ENCODE data around the gene RNU6-1.

The RNU6-1 gene

DNA sequence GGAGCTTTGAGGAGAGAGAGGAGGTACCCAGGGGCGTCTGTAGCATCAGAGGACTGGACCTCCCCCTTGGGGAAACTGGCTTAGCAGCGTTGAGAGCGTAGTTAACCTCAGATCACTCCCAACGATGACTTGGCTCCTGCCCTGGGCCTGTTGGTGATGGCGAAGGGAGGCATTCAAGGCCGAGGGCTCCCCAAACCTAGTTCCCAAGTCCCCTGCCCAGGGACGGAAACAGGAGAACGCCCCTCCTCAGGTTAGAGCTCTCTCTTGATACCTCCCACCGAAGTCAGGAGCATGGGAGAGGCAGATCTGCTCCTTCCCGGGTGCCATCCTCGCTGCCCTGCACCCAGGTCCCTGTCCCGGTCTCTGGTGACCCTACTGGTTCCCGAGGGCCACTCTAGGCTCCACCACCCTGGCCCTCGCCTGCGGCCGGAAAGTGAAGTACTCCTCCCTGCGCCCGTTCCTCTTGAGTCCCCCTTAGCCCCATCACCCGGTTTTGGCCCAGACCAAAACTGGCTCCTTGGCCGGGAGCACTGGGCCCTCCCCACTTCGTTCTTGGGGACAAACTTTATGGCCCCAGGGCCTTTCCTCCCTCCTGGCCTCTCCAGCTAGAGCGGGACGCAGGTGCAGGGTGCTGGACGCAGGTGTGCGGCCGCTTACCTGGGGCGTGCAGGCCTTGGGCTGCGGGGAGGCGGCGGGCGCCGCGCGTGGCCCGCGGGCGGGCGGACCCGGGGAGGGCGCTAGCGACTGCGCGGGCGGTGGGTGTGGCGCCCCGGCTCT lies 17.1 kb downstream of the RNU6-1 start:
- DNase-seq (ENCODE audit: low read depth in 2 of 3, low spot score in 2 of 3) = no peak

- no peak for DNase-seq (ENCODE audit: low read depth in 2 of 3, low spot score in 2 of 3)
Measured at GRCh38 chr15:67821784-67822440, 17.9 kb downstream of the RNU6-1 start.

DNA sequence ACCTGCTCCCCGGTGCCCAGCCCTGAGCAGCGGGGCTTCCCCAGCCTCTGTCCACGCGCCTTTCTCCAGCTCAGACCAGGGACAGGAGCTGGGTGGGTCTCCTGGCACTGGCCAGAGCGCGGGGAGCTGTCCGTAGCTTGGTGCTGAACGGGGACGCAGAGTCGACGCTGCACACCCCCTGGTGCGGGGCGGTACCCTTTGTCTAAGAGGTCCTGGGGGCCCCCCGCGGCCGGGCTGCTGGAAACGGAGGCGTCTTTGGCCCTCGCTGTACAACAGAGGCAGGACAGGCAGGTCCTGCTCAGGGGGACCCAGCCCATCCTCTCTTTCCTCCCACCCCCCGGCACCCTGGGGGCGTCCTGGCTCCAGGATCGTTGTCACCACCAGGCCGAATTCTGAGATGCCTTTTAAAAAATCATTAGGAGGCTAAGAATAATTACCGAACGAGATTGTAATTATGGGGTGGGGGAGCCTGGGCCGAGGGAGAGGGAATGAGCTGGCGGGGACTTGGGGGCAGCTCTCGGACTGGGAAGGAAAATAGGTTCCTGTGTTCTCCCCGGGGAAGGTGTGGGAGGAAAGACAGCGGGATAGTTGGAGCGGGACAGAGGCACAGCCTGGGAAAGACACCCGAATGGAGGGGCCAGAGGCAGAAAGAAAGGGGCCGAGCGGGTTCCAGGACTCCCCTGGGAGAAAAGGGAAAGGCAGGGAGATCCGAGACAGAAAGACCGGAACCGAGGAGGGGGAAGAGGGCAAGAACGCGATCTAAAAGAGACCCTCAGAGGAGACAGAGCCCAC lies 18.7 kb downstream of the RNU6-1 start:
- DNase-seq (ENCODE audit: low read depth in 2 of 3, low spot score in 2 of 3) = no peak

- no peak for DNase-seq (ENCODE audit: low read depth in 2 of 3, low spot score in 2 of 3)
Measured at GRCh38 chr15:67820122-67820991, 19.5 kb downstream of the RNU6-1 start.

- no peak for DNase-seq (ENCODE audit: low read depth in 2 of 3, low spot score in 2 of 3)
Measured at GRCh38 chr15:67819636-67820035, 20.2 kb downstream of the RNU6-1 start.

DNA sequence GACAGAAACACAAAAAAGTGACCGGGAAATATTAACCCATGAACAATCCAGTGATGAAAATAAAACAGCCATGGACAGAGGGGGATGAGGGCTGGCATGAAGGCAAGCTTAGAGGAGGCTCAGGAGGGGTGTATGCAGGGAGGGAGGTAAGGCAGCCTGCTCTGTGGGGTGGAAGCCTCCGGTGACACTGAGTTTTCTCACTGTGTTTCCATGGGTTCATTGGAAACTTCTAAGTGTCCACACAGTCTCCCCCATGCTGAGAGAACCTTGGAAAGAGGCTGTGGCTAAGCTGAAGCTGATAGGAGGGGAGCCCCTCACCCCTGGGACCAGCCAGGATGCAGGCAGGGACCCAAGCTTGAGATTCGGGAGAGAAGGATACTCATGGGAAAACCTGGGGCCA lies 21.4 kb downstream of the RNU6-1 start:
- no peak for DNase-seq (ENCODE audit: low read depth in 2 of 3, low spot score in 2 of 3)

DNA sequence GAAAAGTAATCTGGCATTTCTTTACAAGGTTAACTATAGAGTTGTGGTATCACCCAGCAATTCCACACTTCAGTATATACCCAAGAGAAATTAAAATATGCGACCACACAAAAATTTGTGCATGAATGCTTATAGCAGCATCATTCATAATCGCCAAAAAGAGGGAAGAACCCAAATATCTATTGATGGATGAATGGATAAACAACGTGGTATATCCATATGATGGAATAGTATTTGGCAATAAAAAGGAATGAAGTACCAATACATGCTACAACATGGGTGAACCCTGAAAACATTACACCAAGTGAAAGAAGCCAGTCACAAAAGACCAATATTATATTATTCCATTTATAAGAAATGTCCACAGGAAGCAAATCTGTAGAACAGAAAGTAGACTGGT lies 23.2 kb downstream of the RNU6-1 start:
- DNase-seq (ENCODE audit: low read depth in 2 of 3, low spot score in 2 of 3) = no peak

- DNase-seq (ENCODE audit: low read depth in 2 of 3, low spot score in 2 of 3) = no peak
Measured at GRCh38 chr15:67815036-67815592, 24.7 kb downstream of the RNU6-1 start.

DNA sequence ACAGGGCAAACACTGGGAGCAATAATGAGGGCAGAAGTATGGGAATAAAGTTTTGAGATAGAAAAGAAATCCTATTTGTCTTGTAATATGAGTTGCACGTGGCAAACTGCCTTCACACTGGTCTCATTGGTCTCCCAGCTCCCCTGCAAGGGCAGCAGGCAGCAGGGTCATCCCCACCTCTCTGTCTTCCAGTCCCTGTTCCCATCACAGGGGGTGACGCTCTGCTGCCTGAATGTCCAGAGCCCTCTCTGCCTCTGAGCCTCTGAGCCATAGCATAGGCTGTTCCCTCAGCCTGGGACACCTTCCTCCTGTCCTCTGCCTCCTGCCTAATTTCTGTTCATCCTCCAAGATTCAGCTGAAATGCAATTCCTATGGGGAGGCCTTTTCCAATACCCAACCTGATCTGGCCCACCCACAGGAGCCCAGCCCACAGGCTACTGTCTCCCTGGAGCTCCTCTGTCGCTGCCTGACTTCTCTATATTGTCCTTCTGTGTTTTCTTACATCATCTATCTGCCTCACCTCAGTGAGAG lies 26.7 kb downstream of the RNU6-1 start:
- DNase-seq (ENCODE audit: low read depth in 2 of 3, low spot score in 2 of 3) = no peak

GRCh38 chr15:67812241-67812644 lies 27.6 kb downstream of the RNU6-1 start:
- DNase-seq (ENCODE audit: low read depth in 2 of 3, low spot score in 2 of 3) = no peak

DNA sequence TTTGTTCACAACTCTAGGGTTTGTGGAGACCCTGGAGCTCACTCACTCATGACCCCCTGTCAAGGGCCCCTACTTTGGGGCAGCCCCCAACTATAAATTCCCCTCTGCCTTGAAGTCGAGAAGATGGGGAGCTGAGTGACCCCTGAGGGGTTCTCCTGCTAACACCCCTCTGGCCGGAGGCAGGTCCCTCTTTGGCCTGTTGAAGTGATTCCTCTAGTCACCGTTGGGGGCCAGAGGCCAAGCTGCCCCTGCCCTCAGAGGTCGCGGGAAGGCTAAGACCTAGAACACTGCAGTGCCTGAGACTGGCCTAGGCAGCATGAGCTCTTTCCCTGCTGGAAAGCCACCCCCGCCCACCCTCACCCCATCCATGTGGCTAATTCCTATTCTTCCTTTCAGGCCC lies 30.0 kb downstream of the RNU6-1 start:
- no peak for DNase-seq (ENCODE audit: low read depth in 2 of 3, low spot score in 2 of 3)

- DNase-seq (ENCODE audit: low read depth in 2 of 3, low spot score in 2 of 3) = no peak
Measured at GRCh38 chr15:67809441-67809840, 30.4 kb downstream of the RNU6-1 start.

- no peak for DNase-seq (ENCODE audit: low read depth in 2 of 3, low spot score in 2 of 3)
Measured at GRCh38 chr15:67808821-67809220, 31.0 kb downstream of the RNU6-1 start.

GRCh38 chr15:67807836-67808235 lies 32.0 kb downstream of the RNU6-1 start:
- no peak for DNase-seq (ENCODE audit: low read depth in 2 of 3, low spot score in 2 of 3)

GRCh38 chr15:67807141-67807540 lies 32.7 kb downstream of the RNU6-1 start:
- no peak for DNase-seq (ENCODE audit: low read depth in 2 of 3, low spot score in 2 of 3)

DNA sequence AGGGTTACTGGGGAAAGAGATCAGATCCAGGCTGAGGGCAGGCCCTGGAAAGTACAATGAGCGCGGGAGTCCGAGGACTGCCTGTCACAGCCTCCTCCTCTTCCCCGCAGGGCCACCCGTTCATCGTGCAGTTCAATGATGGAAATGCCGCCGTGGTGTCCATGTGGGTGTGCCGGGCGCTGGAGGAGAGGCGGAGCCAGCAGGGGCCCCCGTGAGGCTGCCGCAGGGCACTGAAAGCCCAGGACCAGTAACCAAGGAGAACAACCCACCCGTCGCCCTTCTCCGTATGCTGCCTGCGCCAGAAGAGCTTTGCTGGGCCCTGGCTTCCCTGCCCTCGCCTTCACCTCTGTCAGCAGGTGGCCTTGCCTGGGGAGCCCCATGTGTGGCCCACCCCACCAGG lies 33.3 kb downstream of the RNU6-1 start:
- DNase-seq (ENCODE audit: low read depth in 2 of 3, low spot score in 2 of 3) = no peak

- no peak for DNase-seq (ENCODE audit: low read depth in 2 of 3, low spot score in 2 of 3)
Measured at GRCh38 chr15:67805666-67806516, 34.0 kb downstream of the RNU6-1 start.

GRCh38 chr15:67805008-67805665 lies 34.7 kb downstream of the RNU6-1 start:
- DNase-seq (ENCODE audit: low read depth in 2 of 3, low spot score in 2 of 3) = no peak

Data from activated CD8-positive, alpha-beta memory T cell treated with anti-CD3 and anti-CD28 coated beads for 48 hours (primary cell).